ENCODE data around the gene WDFY3. TPM values are rescaled to one million over a fixed set of nuclear protein-coding genes. Genes with fewer than 3 reads are reported as not detected.

Gene WDFY3
- total RNA-seq, 4 donors from 2014 or later: 35.9 to 146 (median 95.0) TPM

- no peak overlapping the region for H3K4me3 ChIP-seq
Observed at GRCh38 chr4:84958434-84958833, 8.1 kb downstream of the WDFY3 start.

GRCh38 chr4:84957514-84958420, 8.7 kb downstream of the WDFY3 start:
- TF ChIP-seq CTCF (IDR thresholded peaks at IDR 0.05) (no peak), POLR2A (IDR thresholded peaks at IDR 0.05) (no peak)
- peak overlapping the region in 1 of 2 donors; percentile 1 for H3K27ac ChIP-seq
- intact Hi-C loops (cut with DNase I; ENCODE audit: low total_unique reads): no loop called here

More at GRCh38 chr4:84958434-84958833, 8.1 kb downstream of the WDFY3 start:
- no peak for TF ChIP-seq CTCF (IDR thresholded peaks at IDR 0.05)
- TF ChIP-seq POLR2A (IDR thresholded peaks at IDR 0.05): no peak
- intact Hi-C loops (cut with DNase I; ENCODE audit: low total_unique reads): no loop called here
- no peak overlapping the region for H3K27ac ChIP-seq
- DNase-seq: no peak
- no peaks in the 10 kb centered on the region for H3K27me3 ChIP-seq
- no peaks in the 10 kb centered on the region for H3K4me1 ChIP-seq
- no peaks in the 10 kb centered on the region for H3K36me3 ChIP-seq
- H3K9me3 ChIP-seq: no peaks in the 10 kb centered on the region

GRCh38 chr4:84956014-84956413, 10.5 kb downstream of the WDFY3 start:
- peak overlapping the region in 1 of 2 donors; percentile 51 for H3K27ac ChIP-seq

More at GRCh38 chr4:84957514-84958420, 8.7 kb downstream of the WDFY3 start:
- DNase-seq: no peak
- Histone ChIP-seq H3K36me3 (no peaks in the 10 kb centered on the region), H3K9me3 (no peaks in the 10 kb centered on the region), H3K27me3 (no peaks in the 10 kb centered on the region), H3K4me3 (no peak overlapping the region), H3K4me1 (peaks cover 0 to 3% of the 10 kb centered on the region in 2 donors)

GRCh38 chr4:84954982-84955567, 11.4 kb downstream of the WDFY3 start:
- TF ChIP-seq POLR2A (IDR thresholded peaks at IDR 0.05) (no peak), CTCF (IDR thresholded peaks at IDR 0.05) (no peak)
- no peaks in the 10 kb centered on the region for H3K27me3 ChIP-seq
- H3K4me3 ChIP-seq: no peak overlapping the region
- H3K27ac ChIP-seq: peak overlapping the region in 1 of 2 donors; percentile 51
- no peak for DNase-seq
- H3K9me3 ChIP-seq: no peaks in the 10 kb centered on the region
- intact Hi-C loops (cut with DNase I; ENCODE audit: low total_unique reads): no loop called here
- peaks cover 0 to 7% of the 10 kb centered on the region in 2 donors for H3K4me1 ChIP-seq
- H3K36me3 ChIP-seq: no peaks in the 10 kb centered on the region

More at GRCh38 chr4:84956014-84956413, 10.5 kb downstream of the WDFY3 start:
- Histone ChIP-seq H3K4me1 (peaks cover 0 to 7% of the 10 kb centered on the region in 2 donors), H3K36me3 (no peaks in the 10 kb centered on the region), H3K9me3 (no peaks in the 10 kb centered on the region), H3K4me3 (no peak overlapping the region), H3K27me3 (no peaks in the 10 kb centered on the region)
- intact Hi-C loops (cut with DNase I; ENCODE audit: low total_unique reads): no loop called here
- DNase-seq: no peak
- TF ChIP-seq CTCF (IDR thresholded peaks at IDR 0.05) (no peak), POLR2A (IDR thresholded peaks at IDR 0.05) (no peak)

GRCh38 chr4:84952776-84953175, 13.7 kb downstream of the WDFY3 start:
- H3K4me3 ChIP-seq: no peak overlapping the region
- TF ChIP-seq CTCF (IDR thresholded peaks at IDR 0.05) (no peak), POLR2A (IDR thresholded peaks at IDR 0.05) (no peak)
- intact Hi-C loops (cut with DNase I; ENCODE audit: low total_unique reads): no loop called here
- peaks cover 0 to 7% of the 10 kb centered on the region in 2 donors for H3K4me1 ChIP-seq
- no peaks in the 10 kb centered on the region for H3K36me3 ChIP-seq
- H3K27me3 ChIP-seq: no peaks in the 10 kb centered on the region
- H3K27ac ChIP-seq: no peak overlapping the region
- no peak for DNase-seq
- H3K9me3 ChIP-seq: no peaks in the 10 kb centered on the region

Data from uterus (tissue), 4 donors.